DND-41 (cell line): ENCODE measurements around the gene NUP133.
A peak's percentile ranks its signal among the peaks of the same experiment; 100 is the strongest.

Experiments
- ATAC-seq: fragments of 200-7000 bp; cut with Tn5 transposase; 3 replicates; pipeline ENCODE4 v1.9.1; 2021; ENCODE audit warnings: low read depth; ENCODE audit not compliant: insufficient read depth
- DNase-seq: peaks from one replicate; pipeline ENCODE4 v3.0.0-alpha.2; 2020
- H2AFZ ChIP-seq: 2 replicates; pipeline ENCODE4 v1.6.0; 2012; ENCODE audit warnings: low read depth, low read length
- H3K27ac ChIP-seq: 2 replicates; pipeline ENCODE4 v1.5.1; 2012; ENCODE audit warnings: low read length, inconsistent platforms
- H3K27me3 ChIP-seq: fragments of 200-600 bp; sonication (generic); 2 replicates; pipeline ENCODE4 v1.6.0; 2012; ENCODE audit warnings: low read length, mild to moderate bottlenecking, inconsistent platforms; ENCODE audit not compliant: insufficient read depth, poor library complexity
- H3K36me3 ChIP-seq: 2 replicates; pipeline ENCODE4 v1.5.1; 2012; ENCODE audit warnings: low read length, inconsistent platforms; ENCODE audit not compliant: insufficient read depth
- H3K4me1 ChIP-seq: 2 replicates; pipeline ENCODE4 v1.5.1; 2012; ENCODE audit warnings: mild to moderate bottlenecking, low read length; ENCODE audit not compliant: insufficient read depth
- H3K4me2 ChIP-seq: 2 replicates; pipeline ENCODE4 v1.6.0; 2012; ENCODE audit warnings: mild to moderate bottlenecking, moderate library complexity, low read length, inconsistent platforms; ENCODE audit not compliant: insufficient read depth
- H3K4me3 ChIP-seq, 2 experiments: fragments of 200-600 bp in 1 of 2; shearing (Covaris generic) in 1 of 2; 2 replicates each; pipeline ENCODE4 v1.5.1; 2012 to 2016; ENCODE audit warnings: inconsistent platforms in 2 of 2, low read length in 2 of 2, mild to moderate bottlenecking in 2 of 2, low read depth in 1 of 2, moderate library complexity in 1 of 2
- H3K79me2 ChIP-seq: 2 replicates; pipeline ENCODE4 v1.6.0; 2012; ENCODE audit warnings: low read length, inconsistent platforms; ENCODE audit not compliant: insufficient read depth
- H3K9ac ChIP-seq: 2 replicates; pipeline ENCODE4 v1.6.0; 2012; ENCODE audit warnings: low read depth, mild to moderate bottlenecking, inconsistent platforms, low read length, moderate library complexity
- H3K9me3 ChIP-seq: 2 replicates; pipeline ENCODE4 v1.5.1; 2012; ENCODE audit warnings: low read length, moderate library complexity, mild to moderate bottlenecking, inconsistent platforms; ENCODE audit not compliant: insufficient read depth, severe bottlenecking
- H4K20me1 ChIP-seq: 2 replicates; pipeline ENCODE4 v1.6.0; 2012; ENCODE audit warnings: low read length; ENCODE audit not compliant: insufficient read depth
- CTCF ChIP-seq: IDR thresholded peaks from 2 replicates; pipeline ENCODE4 v1.5.1; 2012; ENCODE audit warnings: borderline replicate concordance, low read length, moderate library complexity, mild to moderate bottlenecking; ENCODE audit not compliant: poor library complexity, severe bottlenecking; ENCODE audit errors: extremely low read depth
- EZH2 ChIP-seq: IDR thresholded peaks from 3 replicates; pipeline ENCODE4 v1.6.1; 2012; ENCODE audit warnings: borderline replicate concordance, low read depth, mild to moderate bottlenecking, moderate library complexity, low read length, inconsistent platforms; ENCODE audit not compliant: severe bottlenecking

Gene NUP133

GRCh38 chr1:229508823-229509337, 739 bp upstream of the NUP133 start:
- Histone ChIP-seq H2AFZ (peak overlapping the region; percentile 91), H3K4me3 (peak overlapping the region; percentile 85 to 88), H3K9ac (peak overlapping the region; percentile 89), H3K9me3 (no peaks in the 10 kb centered on the region), H3K27ac (peak overlapping the region; percentile 78), H3K79me2 (peaks cover 39% of the 10 kb centered on the region), H3K36me3 (peaks cover 12% of the 10 kb centered on the region), H3K27me3 (no peaks in the 10 kb centered on the region), H3K4me2 (peak overlapping the region; percentile 90), H3K4me1 (peaks cover 33% of the 10 kb centered on the region), H4K20me1 (no peaks in the 10 kb centered on the region)
- TF ChIP-seq CTCF (no peak), EZH2 (no peak)
- ATAC-seq = no peak
- DNase-seq = no peak

- Histone ChIP-seq H2AFZ (peak overlapping the region; percentile 91), H3K36me3 (peaks cover 12% of the 10 kb centered on the region), H3K4me1 (peaks cover 33% of the 10 kb centered on the region), H4K20me1 (no peaks in the 10 kb centered on the region), H3K79me2 (peaks cover 46% of the 10 kb centered on the region), H3K9ac (peak overlapping the region; percentile 89), H3K4me2 (peak overlapping the region; percentile 90), H3K27ac (peak overlapping the region; percentile 78), H3K27me3 (no peaks in the 10 kb centered on the region), H3K4me3 (peak overlapping the region; percentile 85 to 88), H3K9me3 (no peaks in the 10 kb centered on the region)
- TF ChIP-seq CTCF (no peak), EZH2 (no peak)
- DNase-seq (no peak), ATAC-seq (no peak)
Observed at GRCh38 chr1:229507502-229507901, 639 bp downstream of the NUP133 start.

DNA sequence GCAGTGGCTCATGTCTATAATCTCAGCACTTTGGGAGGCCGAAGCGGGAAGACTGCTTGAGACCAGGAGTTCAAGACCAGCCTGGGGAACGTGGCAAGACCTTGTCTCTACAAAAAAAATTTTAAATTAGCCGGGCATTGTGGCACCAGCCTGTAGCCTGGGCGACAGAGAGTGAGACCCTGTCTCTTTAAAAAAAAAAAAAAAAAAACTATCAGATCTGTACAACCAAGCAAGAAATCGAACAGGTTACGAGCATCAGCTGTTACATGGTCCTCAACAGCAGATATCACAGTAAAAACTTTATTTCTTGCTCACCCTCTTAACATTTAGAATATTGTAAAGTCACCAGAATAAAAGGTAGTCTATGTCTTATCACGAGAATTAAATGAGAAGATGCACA, 1.5 kb downstream of the NUP133 start:
- no peak for ATAC-seq
- H3K27me3 ChIP-seq = no peaks in the 10 kb centered on the region
- H3K9me3 ChIP-seq = no peaks in the 10 kb centered on the region
- DNase-seq = no peak
- no peak for TF ChIP-seq EZH2
- H3K4me3 ChIP-seq = peak overlapping the region; percentile 85 to 88; a peak in 3 of 4 replicates
- H2AFZ ChIP-seq = no peak overlapping the region
- H3K9ac ChIP-seq = peak overlapping the region; percentile 89; the same call in 1 of the 2 replicates
- H3K4me2 ChIP-seq = peak overlapping the region; percentile 90
- H4K20me1 ChIP-seq = no peaks in the 10 kb centered on the region
- peaks cover 33% of the 10 kb centered on the region for H3K4me1 ChIP-seq
- peaks cover 18% of the 10 kb centered on the region for H3K36me3 ChIP-seq
- no peak overlapping the region for H3K27ac ChIP-seq
- peaks cover 47% of the 10 kb centered on the region for H3K79me2 ChIP-seq

- H2AFZ ChIP-seq = no peak overlapping the region
- H3K27me3 ChIP-seq = no peaks in the 10 kb centered on the region
- DNase-seq (no peak), ATAC-seq (no peak)
- H3K9me3 ChIP-seq = no peaks in the 10 kb centered on the region
- H3K4me1 ChIP-seq = no peaks in the 10 kb centered on the region
- no peak overlapping the region for H3K4me3 ChIP-seq
- H3K36me3 ChIP-seq = peaks cover 84% of the 10 kb centered on the region
- H3K4me2 ChIP-seq = no peak overlapping the region
- H4K20me1 ChIP-seq = no peaks in the 10 kb centered on the region
- H3K27ac ChIP-seq = no peak overlapping the region
- H3K79me2 ChIP-seq = no peaks in the 10 kb centered on the region
- no peak overlapping the region for H3K9ac ChIP-seq
- TF ChIP-seq CTCF (no peak), EZH2 (no peak)
Observed at GRCh38 chr1:229495782-229496181, 12.4 kb downstream of the NUP133 start.
